Ishikawa (cell line): ENCODE data around the gene AKAP17A.

Experiments used
- CEBPB ChIP-seq: IDR thresholded peaks from 2 replicates; pipeline ENCODE4 v1.6.1; 2012
- CREB1 ChIP-seq: IDR thresholded peaks from 2 replicates; pipeline ENCODE4 v1.6.1; 2012; ENCODE audit warnings: low read depth
- EGR1 ChIP-seq: IDR thresholded peaks from 2 replicates; pipeline ENCODE4 v1.6.1; 2012
- EP300 ChIP-seq: IDR thresholded peaks from 2 replicates; pipeline ENCODE4 v1.6.1; 2012; ENCODE audit warnings: borderline replicate concordance
- FOXM1 ChIP-seq: IDR thresholded peaks from 2 replicates; pipeline ENCODE4 v1.6.1; 2012; ENCODE audit warnings: low read depth, borderline replicate concordance
- NFIC ChIP-seq: IDR thresholded peaks from 2 replicates; pipeline ENCODE4 v1.6.1; 2012
- RAD21 ChIP-seq: IDR thresholded peaks from 2 replicates; pipeline ENCODE4 v1.6.1; 2012; ENCODE audit warnings: low read depth
- TAF1 ChIP-seq: IDR thresholded peaks from 2 replicates; pipeline ENCODE4 v1.6.1; 2012; ENCODE audit warnings: low read depth, mild to moderate bottlenecking
- TCF12 ChIP-seq: IDR thresholded peaks from 2 replicates; pipeline ENCODE4 v1.6.1; 2012; ENCODE audit warnings: low read depth
- TEAD4 ChIP-seq: IDR thresholded peaks from 2 replicates; pipeline ENCODE4 v1.6.1; 2012
- YY1 ChIP-seq: IDR thresholded peaks from 2 replicates; pipeline ENCODE4 v1.6.1; 2012; ENCODE audit warnings: low read depth
- ZBTB7A ChIP-seq: IDR thresholded peaks from 2 replicates; pipeline ENCODE4 v1.6.1; 2012; ENCODE audit warnings: low read depth
- TF ChIP-seq, protein P1 (sequence below): IDR thresholded peaks from 2 replicates; pipeline ENCODE4 v1.6.1; 2012; ENCODE audit warnings: low read depth, mild to moderate bottlenecking
- TF ChIP-seq, protein P2 (sequence below): IDR thresholded peaks from 2 replicates; pipeline ENCODE4 v1.6.1; 2012
- TF ChIP-seq, protein P3 (sequence below): IDR thresholded peaks from 2 replicates; pipeline ENCODE4 v1.6.1; 2012

The AKAP17A gene

DNA sequence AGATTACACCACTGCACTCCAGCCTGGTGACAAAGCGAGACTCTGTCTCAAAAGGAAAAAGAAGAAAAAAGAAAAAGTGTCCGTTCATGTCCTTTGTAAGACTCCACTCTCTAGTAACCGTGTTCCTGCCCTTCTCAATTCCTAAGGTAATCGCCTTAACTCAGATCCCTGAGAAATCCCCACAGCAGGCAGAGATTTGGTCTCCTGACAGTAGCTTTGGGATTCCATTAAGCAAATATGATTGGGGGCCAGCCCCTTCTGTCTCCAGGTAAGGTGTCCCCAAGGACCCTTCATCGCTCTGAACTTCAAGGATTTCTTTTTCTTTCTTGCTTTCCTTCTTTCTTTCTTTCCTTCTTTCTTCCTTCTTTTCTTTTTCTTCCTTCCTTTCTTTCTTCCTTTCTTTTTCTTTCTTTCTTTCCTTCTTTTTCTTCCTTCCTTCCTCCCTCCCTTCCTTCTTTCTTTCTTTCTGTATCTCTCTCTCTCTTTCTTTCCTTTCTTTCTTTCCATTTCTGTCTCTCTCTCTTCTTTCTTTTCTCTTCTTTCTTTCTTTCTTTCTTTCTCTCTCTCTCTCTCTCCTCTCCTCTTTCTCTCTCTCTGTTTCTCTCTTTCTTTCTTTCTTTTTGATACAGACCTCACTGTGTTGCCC lies 21.4 kb downstream of the AKAP17A start:
- TF ChIP-seq TAF1 (no peak), TCF12 (no peak), TEAD4 (no peak), CEBPB (no peak), FOXM1 (no peak), NFIC (no peak), ZBTB7A (no peak), EGR1 (no peak), EP300 (no peak), YY1 (no peak), RAD21 (no peak), CREB1 (no peak)
- TF ChIP-seq, protein P1, sequence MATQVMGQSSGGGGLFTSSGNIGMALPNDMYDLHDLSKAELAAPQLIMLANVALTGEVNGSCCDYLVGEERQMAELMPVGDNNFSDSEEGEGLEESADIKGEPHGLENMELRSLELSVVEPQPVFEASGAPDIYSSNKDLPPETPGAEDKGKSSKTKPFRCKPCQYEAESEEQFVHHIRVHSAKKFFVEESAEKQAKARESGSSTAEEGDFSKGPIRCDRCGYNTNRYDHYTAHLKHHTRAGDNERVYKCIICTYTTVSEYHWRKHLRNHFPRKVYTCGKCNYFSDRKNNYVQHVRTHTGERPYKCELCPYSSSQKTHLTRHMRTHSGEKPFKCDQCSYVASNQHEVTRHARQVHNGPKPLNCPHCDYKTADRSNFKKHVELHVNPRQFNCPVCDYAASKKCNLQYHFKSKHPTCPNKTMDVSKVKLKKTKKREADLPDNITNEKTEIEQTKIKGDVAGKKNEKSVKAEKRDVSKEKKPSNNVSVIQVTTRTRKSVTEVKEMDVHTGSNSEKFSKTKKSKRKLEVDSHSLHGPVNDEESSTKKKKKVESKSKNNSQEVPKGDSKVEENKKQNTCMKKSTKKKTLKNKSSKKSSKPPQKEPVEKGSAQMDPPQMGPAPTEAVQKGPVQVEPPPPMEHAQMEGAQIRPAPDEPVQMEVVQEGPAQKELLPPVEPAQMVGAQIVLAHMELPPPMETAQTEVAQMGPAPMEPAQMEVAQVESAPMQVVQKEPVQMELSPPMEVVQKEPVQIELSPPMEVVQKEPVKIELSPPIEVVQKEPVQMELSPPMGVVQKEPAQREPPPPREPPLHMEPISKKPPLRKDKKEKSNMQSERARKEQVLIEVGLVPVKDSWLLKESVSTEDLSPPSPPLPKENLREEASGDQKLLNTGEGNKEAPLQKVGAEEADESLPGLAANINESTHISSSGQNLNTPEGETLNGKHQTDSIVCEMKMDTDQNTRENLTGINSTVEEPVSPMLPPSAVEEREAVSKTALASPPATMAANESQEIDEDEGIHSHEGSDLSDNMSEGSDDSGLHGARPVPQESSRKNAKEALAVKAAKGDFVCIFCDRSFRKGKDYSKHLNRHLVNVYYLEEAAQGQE, result no peak
- TF ChIP-seq, protein P2, sequence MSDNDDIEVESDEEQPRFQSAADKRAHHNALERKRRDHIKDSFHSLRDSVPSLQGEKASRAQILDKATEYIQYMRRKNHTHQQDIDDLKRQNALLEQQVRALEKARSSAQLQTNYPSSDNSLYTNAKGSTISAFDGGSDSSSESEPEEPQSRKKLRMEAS, result no peak
- TF ChIP-seq, protein P3, sequence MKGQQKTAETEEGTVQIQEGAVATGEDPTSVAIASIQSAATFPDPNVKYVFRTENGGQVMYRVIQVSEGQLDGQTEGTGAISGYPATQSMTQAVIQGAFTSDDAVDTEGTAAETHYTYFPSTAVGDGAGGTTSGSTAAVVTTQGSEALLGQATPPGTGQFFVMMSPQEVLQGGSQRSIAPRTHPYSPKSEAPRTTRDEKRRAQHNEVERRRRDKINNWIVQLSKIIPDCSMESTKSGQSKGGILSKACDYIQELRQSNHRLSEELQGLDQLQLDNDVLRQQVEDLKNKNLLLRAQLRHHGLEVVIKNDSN, result no peak

DNA sequence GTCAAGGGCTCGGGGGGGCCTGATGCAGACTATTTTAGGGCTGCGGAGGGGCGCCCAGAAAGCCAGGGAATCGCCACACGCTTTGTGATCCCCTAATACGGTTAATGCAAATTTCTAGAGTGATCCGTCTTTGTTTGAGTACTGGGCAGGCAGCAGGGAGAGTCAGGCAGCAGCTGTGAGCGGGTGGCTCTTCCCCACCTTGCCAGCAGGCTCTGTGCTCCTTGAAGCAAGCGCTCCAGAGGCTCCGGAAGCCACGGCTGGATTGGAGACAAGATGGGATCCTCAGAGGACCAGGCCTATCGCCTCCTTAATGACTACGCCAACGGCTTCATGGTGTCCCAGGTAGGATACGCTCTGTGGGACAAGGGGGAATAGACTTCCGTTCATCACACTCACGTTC lies 23.5 kb downstream of the AKAP17A start, which contains the start of gene ASMT:
Gene ASMT, plus strand, starts transcription at position 133 of the 400 bp plus-strand sequence. Its CDS starts 141 bp downstream, at position 274.
- TF ChIP-seq, protein P3, result no peak
- TF ChIP-seq TEAD4, result no peak
- no peak for TF ChIP-seq CEBPB
- no peak for TF ChIP-seq TAF1
- no peak for TF ChIP-seq EGR1
- TF ChIP-seq NFIC, result no peak
- TF ChIP-seq RAD21, result no peak
- TF ChIP-seq, protein P2, result no peak
- TF ChIP-seq EP300, result no peak
- TF ChIP-seq, protein P1, result no peak
- no peak for TF ChIP-seq ZBTB7A
- TF ChIP-seq YY1, result no peak

DNA sequence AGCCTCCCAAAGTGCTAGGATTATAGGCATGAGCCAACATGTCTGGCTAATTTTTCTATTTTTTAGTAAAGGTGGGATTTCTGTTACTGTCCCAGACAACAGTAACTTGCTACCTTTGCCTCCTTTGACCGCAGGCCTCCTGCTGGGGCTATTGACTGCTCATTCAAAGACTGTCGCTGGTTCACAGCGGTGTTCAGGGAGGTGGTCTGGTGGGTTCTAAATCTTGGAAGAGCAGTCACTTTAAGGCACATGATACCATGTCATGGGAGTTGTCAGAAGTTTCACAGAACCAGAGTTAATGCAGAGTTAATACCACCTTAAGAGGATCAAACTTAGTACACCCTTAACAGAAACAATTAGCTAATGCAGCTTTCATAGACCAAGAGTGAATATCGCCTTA lies 27.3 kb downstream of the AKAP17A start:
- TF ChIP-seq CREB1, result no peak
- TF ChIP-seq TCF12, result no peak
- TF ChIP-seq, protein P3, result no peak
- TF ChIP-seq ZBTB7A, result no peak
- no peak for TF ChIP-seq CEBPB
- TF ChIP-seq EP300, result no peak
- no peak for TF ChIP-seq NFIC
- TF ChIP-seq TEAD4, result no peak
- TF ChIP-seq, protein P2, result no peak
- no peak for TF ChIP-seq TAF1
- TF ChIP-seq RAD21, result no peak
- no peak for TF ChIP-seq FOXM1
- TF ChIP-seq, protein P1, result no peak
- TF ChIP-seq YY1, result no peak
- TF ChIP-seq EGR1, result no peak
